HG03432 (cell line): Measurements from ENCODE around the gene KRTAP5-4.
"Not testable (repeated sequence)": the region's sequence is repeated elsewhere in the genome, so short reads cannot be mapped to it uniquely, and the experiment has no call there.

Experiments
- ATAC-seq: cut with Tn5 transposase; IDR thresholded peaks from one replicate; pipeline ENCODE4 v1.9.1; 2021; ENCODE audit warnings: mild to moderate bottlenecking, moderate library complexity; ENCODE audit not compliant: unreplicated experiment

Gene KRTAP5-4

GRCh38 chr11:1653541-1654387 lies 31.8 kb upstream of the KRTAP5-4 start:
- ATAC-seq = no peak

GRCh38 chr11:1652771-1653540 lies 31.0 kb upstream of the KRTAP5-4 start:
- no peak for ATAC-seq

- no peak for ATAC-seq
Observed at GRCh38 chr11:1652442-1652770, 30.5 kb upstream of the KRTAP5-4 start.

DNA sequence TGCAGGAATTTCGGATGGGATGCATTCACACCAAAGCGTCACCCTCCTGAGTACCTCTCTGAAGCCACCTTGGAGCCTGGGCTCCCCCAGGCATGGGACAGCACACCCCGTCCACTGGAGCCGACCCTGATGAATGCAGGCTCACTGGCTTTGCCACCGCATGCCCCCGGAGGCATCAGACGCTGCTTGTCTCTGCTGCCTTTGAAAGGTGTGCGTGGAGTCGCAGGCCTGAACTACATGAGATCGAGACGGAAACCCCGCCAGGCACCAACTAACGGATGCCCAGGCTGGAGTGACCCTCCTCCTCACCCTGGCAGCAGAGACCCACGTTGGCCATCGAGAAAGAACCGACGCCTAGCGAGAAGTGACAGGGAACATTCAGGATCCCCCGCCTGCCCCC lies 30.1 kb upstream of the KRTAP5-4 start:
- no peak for ATAC-seq

- no peak for ATAC-seq
Observed at GRCh38 chr11:1651411-1651980, 29.6 kb upstream of the KRTAP5-4 start.

DNA sequence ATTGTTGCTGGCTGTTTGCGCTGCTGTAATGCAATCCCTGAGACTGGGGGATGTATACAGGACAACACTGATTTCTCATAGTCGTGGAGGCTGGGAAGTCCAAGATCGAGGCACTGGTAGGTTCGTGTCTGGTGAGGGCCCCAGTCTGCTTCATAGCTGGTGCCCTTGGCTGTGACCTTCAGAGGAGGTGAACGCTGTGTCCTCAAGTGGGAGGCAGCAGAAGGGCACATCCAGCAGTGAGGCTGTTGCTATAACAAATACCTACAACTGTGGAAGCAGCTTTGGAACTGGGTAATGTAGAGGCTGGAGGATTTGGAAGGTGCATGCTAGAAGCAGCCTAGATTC lies 29.0 kb upstream of the KRTAP5-4 start:
- no peak for ATAC-seq

DNA sequence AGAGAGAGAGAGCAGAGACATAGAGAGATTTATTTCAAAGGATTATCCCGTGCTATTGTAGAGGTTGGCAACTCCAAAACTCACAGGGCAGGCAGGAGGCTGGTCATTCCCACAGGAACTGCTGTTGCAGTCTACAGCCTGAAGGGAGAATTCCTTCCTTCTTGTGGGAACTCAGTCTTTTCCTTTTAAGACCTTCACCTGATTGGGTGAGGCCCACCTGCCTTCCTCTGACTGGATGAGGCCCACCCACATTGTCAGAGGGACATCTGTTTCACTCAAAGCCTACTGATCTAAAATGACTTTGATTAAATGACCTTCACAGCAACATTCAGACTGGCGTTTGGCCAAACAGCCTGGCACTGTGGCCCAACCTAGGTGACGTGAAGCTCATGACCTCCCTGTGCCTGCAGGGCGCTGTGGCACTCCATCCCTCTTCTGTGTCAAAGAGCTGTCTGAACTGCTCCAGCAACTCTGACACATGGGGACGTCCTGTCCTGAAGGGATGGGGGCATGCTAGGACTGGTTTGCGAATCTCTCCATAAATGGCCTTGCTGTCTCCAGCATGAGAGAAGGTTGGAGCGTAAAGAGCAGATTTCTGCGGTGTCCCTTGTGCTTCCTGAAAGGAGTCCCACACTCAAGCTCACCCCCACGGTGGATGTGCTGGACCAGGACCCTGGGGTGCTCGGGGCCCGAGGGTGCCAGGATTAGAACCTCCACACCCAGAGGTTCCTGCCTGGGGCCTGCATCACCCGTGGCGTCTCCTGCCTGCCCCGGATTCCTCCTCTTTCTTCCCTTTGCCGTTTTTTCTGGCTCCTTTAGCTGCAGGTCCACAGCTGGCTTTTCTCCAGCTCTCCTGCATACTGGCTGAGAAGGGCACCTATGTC lies 28.3 kb upstream of the KRTAP5-4 start:
- no peak for ATAC-seq

DNA sequence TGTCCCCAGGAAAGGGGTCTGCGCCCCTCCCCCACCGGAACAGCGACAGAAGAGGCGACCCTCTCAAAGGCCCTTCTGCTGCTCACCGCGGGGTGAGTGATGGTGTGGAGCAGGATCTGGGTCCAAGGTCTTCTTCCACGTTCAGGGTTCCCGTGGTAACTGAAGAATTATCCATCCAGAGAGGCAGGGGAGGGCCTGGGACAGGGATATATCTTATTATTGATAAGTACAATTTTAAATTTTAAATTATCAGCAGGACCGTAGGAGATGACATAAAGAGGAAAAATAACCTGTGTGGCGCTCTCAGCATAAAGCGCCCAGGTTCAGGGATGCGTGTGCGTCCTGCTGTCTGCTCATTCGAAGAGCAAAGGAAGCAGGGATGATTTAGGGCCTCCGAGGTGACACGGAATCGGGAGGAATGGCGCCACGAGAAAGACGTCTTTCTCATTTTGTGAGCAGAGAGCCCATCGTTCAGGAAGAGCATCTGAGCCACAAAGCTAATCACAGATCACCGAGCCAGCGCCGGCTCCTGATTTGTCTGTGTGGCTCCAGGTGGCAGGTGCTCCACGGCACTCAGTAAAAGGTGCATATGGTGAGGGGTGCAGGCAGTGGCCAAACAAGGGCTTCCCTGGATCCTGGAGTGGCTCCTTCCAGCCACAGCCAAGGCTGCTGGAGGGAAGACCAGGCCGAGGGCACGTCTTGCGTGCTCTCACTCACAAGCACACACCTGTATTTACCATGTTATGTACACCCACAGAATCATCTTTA lies 26.9 kb upstream of the KRTAP5-4 start:
- no peak for ATAC-seq

GRCh38 chr11:1647901-1648652 lies 26.1 kb upstream of the KRTAP5-4 start:
- no peak for ATAC-seq

GRCh38 chr11:1646540-1646939 lies 24.6 kb upstream of the KRTAP5-4 start:
- ATAC-seq = not testable (repeated sequence)

DNA sequence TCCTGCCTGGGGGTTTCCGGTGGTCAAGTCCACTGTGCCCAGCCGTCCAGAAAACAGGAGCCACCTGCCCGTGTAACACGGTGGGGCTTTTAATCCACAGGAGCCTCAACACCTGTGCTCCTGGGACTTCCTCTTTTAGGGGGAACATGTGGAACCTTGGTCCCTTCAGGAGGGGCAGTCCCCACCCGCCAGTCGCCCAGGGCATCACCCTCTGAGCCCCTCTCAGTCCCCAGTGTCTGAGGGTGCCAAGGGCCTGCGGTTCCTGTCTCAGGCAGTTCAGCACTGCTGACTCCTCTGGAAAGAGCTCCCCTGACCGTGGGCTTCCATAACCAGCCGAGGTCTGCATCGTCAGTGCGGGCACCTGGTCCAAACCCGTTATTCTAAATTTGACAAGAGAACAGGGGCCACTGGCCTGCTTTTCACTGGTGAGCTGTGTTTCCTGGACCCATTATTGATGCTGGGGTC lies 23.5 kb upstream of the KRTAP5-4 start:
- ATAC-seq = no peak

DNA sequence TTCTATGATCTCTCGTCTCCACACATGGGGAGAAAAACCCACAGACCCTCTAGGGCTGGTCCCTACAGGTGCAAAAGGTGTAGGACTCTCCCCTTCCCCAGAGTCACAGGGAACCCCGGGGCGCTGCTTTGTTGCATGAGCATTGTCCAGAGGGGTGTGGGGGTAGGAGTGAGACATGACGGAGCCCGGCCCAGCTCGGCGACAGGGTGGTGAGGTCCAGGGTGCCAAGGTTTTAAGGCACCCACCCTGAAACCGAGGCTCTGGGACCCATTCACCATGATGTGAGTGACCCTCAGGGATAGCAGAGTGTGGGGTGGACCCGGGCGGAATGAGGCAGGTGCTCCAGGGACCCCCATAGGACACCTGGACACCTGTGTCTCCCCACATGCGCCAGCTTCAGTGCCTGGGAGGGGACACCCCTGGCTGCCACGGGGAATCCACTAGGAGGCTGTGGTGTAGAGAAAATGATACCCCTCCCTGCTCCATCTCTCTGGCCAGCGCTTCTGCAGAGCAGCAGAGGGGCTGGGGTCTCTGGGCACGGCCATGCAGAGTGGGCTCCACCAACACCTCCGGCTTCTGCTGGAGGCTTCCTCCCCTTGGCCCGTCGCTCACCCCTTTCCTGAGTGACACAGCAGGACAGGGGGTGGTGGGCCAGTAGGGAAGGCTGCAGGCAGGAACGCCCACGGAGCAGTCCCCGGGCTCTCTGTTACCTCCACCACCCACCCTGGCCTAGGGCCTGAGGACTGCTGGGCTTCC lies 22.8 kb upstream of the KRTAP5-4 start:
- no peak for ATAC-seq

- ATAC-seq = no peak
Observed at GRCh38 chr11:1643146-1643690, 21.3 kb upstream of the KRTAP5-4 start.

- no peak for ATAC-seq
Observed at GRCh38 chr11:1642288-1643145, 20.6 kb upstream of the KRTAP5-4 start.

DNA sequence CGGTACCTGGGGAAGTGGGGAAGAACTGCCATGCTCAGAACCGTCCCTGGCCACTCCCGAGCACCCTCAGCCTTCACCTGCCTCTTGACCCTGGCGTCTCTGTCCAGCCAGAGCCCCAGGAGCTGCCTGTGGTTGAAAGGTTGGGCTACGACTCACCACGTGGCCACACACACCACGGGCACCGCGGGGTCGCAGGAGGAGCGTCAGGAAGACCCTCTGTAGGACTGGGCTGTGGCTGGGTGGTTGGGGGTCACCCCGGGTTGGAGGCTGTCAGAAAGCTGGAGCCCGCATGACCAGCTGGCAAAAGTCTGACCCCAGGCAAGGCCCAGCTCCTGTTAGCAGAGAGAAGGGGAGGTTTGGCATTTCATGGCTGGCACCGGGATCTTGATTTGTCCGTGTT lies 19.2 kb upstream of the KRTAP5-4 start:
- no peak for ATAC-seq

GRCh38 chr11:1640076-1640946 lies 18.4 kb upstream of the KRTAP5-4 start:
- no peak for ATAC-seq

DNA sequence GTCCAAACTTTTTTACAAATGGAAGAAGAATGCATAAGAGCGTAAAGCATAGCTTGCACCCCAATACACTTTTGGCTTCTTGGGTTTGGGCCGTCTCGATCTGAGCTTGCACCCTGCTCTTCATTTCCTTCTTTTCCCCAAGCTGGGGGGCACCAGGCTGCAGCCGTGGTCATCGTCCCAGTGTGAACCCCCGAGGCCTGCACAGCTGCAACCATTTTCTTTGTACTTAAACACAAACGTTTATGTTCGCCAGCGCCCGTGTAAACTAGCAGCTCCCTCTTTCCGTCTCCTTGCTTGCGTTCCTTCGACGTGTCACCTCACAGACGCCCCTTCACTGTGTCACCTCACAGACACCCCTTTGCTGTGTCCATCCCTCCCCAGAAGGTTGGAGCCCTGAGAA lies 17.7 kb upstream of the KRTAP5-4 start:
- ATAC-seq = no peak
